Fibroblast of villous mesenchyme (primary cell): ENCODE data around the gene PLEKHO2. TPM values are rescaled to one million over a fixed set of nuclear protein-coding genes. Genes with fewer than 3 reads are reported as not detected.

ENCODE experiments used
- DNase-seq: peaks from one replicate; pipeline ENCODE4 v3.0.0-alpha.2; 2010; ENCODE audit warnings: low read depth
- H3K4me3 ChIP-seq: 2 replicates; pipeline ENCODE4 v1.5.1; 2011; ENCODE audit warnings: low read depth, mild to moderate bottlenecking, low read length
- total RNA-seq: library from RNA; depleted of rRNA; stranded (reverse); fragments of >200 nt; gene quantifications from 2 replicates; pipeline ENCODE4 v1.2.3, GENCODE V29; 2012
- TF ChIP-seq, protein P1 (sequence below): IDR thresholded peaks from 2 replicates; pipeline ENCODE4 v1.5.1; 2012; ENCODE audit warnings: low read depth, mild to moderate bottlenecking, low read length; ENCODE audit not compliant: insufficient read depth

PLEKHO2 gene
- total RNA-seq, 1 donor: 48.8 TPM

DNA sequence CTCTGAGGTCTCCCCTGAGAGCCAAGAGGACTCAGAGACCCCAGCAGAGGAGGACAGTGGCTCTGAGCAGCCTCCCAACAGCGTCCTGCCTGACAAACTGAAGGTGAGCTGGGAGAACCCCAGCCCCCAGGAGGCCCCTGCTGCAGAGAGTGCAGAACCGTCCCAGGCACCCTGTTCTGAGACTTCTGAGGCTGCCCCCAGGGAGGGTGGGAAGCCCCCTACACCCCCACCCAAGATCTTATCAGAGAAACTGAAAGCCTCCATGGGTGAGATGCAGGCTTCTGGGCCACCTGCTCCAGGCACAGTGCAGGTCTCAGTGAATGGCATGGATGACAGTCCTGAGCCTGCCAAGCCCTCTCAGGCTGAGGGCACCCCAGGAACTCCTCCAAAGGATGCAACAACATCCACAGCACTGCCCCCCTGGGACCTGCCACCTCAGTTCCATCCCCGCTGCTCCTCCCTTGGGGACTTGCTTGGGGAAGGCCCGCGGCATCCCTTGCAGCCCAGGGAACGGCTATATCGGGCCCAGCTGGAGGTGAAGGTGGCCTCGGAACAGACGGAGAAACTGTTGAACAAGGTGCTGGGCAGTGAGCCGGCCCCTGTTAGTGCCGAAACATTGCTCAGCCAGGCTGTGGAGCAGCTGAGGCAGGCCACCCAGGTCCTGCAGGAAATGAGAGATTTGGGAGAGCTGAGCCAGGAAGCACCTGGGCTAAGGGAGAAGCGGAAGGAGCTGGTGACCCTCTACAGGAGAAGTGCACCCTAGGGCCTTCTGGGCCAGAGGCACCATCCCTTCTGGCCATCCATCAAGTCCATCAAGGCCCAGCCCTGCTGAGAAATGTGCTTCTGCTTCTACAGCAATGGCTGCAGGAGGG, 23.6 kb downstream of the PLEKHO2 start:
- TF ChIP-seq, protein P1, sequence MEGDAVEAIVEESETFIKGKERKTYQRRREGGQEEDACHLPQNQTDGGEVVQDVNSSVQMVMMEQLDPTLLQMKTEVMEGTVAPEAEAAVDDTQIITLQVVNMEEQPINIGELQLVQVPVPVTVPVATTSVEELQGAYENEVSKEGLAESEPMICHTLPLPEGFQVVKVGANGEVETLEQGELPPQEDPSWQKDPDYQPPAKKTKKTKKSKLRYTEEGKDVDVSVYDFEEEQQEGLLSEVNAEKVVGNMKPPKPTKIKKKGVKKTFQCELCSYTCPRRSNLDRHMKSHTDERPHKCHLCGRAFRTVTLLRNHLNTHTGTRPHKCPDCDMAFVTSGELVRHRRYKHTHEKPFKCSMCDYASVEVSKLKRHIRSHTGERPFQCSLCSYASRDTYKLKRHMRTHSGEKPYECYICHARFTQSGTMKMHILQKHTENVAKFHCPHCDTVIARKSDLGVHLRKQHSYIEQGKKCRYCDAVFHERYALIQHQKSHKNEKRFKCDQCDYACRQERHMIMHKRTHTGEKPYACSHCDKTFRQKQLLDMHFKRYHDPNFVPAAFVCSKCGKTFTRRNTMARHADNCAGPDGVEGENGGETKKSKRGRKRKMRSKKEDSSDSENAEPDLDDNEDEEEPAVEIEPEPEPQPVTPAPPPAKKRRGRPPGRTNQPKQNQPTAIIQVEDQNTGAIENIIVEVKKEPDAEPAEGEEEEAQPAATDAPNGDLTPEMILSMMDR: no peak
- no peak overlapping the region for H3K4me3 ChIP-seq
- DNase-seq: no peak

DNA sequence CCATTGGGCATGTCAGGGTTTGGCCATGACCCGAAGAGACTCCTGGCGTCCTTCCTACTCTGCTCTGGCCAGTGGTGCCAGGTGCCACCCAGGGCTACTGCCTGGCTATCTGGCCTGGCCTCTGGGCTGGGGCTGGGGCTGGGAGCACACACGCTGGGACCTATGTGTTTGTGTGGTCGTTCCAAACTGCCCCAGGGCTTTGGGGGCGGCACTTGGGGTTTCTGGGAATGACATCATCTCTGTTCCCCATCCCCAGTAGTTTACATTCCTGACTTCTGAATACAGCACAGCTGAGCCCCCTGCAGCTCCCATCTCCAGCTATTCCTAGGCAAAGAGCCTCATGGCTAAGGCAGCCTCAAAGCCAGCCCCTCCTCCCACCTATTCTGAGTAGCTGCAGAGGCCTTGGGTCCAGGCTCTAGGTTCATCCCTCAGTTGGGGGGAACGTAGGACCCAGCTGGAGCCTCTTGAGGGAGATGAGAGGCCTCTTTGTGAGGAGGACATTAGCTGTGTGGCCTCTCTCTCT, 24.3 kb downstream of the PLEKHO2 start:
- H3K4me3 ChIP-seq: no peak overlapping the region
- peak; percentile 92 for DNase-seq
- TF ChIP-seq, protein P1: no peak

DNA sequence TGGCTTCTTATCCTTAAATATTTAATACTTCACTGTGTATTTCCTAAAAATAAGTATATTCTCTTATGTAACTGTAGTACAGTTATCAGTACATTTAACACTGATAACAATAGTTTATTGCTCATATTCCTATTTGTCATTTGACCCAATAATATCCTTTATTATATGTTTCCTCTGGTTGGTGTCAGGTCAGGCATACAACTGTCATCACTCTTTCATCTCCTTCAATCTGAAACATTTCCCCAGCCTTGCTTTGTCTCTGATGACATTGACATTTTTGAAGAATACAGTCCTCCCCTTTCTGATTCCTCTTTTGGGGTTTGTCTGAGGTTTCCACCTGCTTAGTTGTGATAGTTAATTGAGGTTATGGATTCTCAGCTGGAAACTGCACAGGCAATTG, 27.8 kb downstream of the PLEKHO2 start:
- H3K4me3 ChIP-seq: no peak overlapping the region
- TF ChIP-seq, protein P1: no peak
- no peak for DNase-seq

DNA sequence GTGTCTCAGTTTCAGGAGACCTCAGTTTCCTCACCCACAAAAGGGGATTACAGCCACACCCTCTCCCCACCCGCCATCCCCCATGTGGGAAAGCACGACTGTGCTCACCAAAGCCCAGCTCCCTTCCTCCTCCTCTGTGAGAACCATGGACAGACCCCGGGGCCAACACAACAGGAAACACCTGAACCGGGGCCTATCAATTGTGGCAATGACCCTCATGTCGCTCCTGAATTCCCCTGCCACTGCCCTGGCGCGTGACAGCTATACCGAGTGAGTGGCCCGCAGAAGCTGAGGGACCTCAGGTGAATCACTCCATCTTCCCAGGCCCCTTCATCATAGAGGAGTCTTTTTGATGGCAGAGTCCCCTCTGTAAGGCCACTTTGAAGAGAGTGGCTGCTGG, 28.6 kb downstream of the PLEKHO2 start:
- TF ChIP-seq, protein P1: no peak
- H3K4me3 ChIP-seq: no peak overlapping the region
- DNase-seq: no peak

DNA sequence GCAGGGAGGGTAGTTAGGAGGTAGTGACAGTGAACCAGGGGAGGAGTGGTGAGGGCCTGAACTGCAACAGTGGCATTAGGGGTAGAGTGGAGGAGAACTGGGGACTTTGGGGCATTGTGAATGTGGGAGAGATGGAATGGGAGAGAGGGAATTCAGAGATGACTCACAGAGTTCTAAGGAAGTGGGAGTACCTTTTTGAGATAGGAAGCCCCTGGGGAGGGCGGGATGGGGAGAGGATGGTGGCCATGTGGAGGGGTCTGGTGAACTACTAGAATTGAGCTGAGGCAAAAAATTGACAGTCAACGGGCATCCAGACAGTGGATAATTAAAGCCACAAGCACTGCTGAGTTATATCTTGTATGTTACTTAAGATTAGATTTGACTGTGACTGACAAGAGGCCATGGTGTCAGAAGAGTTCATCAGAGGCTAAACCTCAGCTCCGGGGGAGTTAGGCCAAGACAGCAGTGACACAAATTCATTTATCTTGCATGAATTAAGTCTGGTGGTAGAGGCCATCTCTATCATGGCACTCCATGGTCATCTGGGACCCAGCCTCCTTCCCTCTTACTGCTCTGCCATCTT, 34.0 kb downstream of the PLEKHO2 start:
- TF ChIP-seq, protein P1: no peak
- no peak for DNase-seq
- no peak overlapping the region for H3K4me3 ChIP-seq

DNA sequence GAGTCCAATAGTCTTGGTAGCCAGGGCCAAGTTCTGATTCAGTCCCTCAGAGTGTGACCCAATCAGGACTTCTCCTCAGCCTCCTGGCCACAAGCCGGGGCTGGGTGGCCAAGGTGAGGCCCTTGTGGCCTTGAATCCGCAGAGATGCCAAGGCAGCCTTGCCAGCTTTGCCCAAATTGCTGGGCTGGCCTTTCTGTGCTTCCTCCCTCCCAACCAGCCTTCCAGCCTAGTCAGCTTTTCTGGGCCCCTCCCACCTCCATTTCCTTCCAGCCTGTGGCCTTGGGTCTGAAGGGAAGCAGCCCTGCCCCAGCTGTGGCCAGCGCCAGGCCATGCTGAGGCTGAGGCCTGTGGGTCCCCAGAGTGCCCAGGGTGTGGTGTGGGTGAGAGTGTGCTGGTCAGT, 35.7 kb downstream of the PLEKHO2 start:
- H3K4me3 ChIP-seq: no peak overlapping the region
- DNase-seq: no peak
- TF ChIP-seq, protein P1: no peak
